Measurements from ENCODE around the gene CALY.

Gene CALY

GRCh38 chr10:133366751-133367150 is 30.1 kb upstream of the CALY start:
- no peak for DNase-seq (ENCODE audit: low read depth, low spot score)

- no peak for DNase-seq (ENCODE audit: low read depth, low spot score)
These were observed 29.4 kb upstream of the CALY start for GRCh38 chr10:133366130-133366478.

GRCh38 chr10:133365461-133366129 is 28.9 kb upstream of the CALY start:
- DNase-seq (ENCODE audit: low read depth, low spot score) = no peak

GRCh38 chr10:133364645-133365431 is 28.1 kb upstream of the CALY start:
- DNase-seq (ENCODE audit: low read depth, low spot score) = no peak

GRCh38 chr10:133362846-133363245 is 26.1 kb upstream of the CALY start:
- DNase-seq (ENCODE audit: low read depth, low spot score) = no peak

GRCh38 chr10:133361773-133362441 is 25.2 kb upstream of the CALY start:
- no peak for DNase-seq (ENCODE audit: low read depth, low spot score)

GRCh38 chr10:133361227-133361626 is 24.5 kb upstream of the CALY start:
- no peak for DNase-seq (ENCODE audit: low read depth, low spot score)

GRCh38 chr10:133359972-133360610 is 23.4 kb upstream of the CALY start:
- no peak for DNase-seq (ENCODE audit: low read depth, low spot score)

- no peak for DNase-seq (ENCODE audit: low read depth, low spot score)
These were observed 22.9 kb upstream of the CALY start for GRCh38 chr10:133359554-133359971.

GRCh38 chr10:133358925-133359310 is 22.2 kb upstream of the CALY start:
- DNase-seq (ENCODE audit: low read depth, low spot score) = no peak

- no peak for DNase-seq (ENCODE audit: low read depth, low spot score)
These were observed 21.6 kb upstream of the CALY start for GRCh38 chr10:133358162-133358924.

GRCh38 chr10:133357285-133358161 is 20.8 kb upstream of the CALY start, which contains the start of gene FUOM:
FUOM (minus strand) TSS chr10:133358019; CDS start chr10:133358007, 12 bp downstream.
- no peak for DNase-seq (ENCODE audit: low read depth, low spot score)

- DNase-seq (ENCODE audit: low read depth, low spot score) = no peak
These were observed 20.0 kb upstream of the CALY start for GRCh38 chr10:133356549-133357284.

GRCh38 chr10:133355991-133356390 is 19.3 kb upstream of the CALY start:
- DNase-seq (ENCODE audit: low read depth, low spot score) = no peak

- DNase-seq (ENCODE audit: low read depth, low spot score) = no peak
These were observed 18.6 kb upstream of the CALY start for GRCh38 chr10:133355266-133355665.

GRCh38 chr10:133354672-133355240 is 18.1 kb upstream of the CALY start:
- no peak for DNase-seq (ENCODE audit: low read depth, low spot score)

GRCh38 chr10:133353988-133354605 is 17.4 kb upstream of the CALY start:
- no peak for DNase-seq (ENCODE audit: low read depth, low spot score)

- DNase-seq (ENCODE audit: low read depth, low spot score) = no peak
These were observed 16.7 kb upstream of the CALY start for GRCh38 chr10:133353202-133353959.
